Germinal center (tissue), 1 donor: ENCODE results near the gene ASB13.
"Not testable (repeated sequence)": the region's sequence is repeated elsewhere in the genome, so short reads cannot be mapped to it uniquely, and the experiment has no call there.

Experiments
- DNase-seq: peaks from one replicate; pipeline ENCODE4 v3.0.0; 2012; ENCODE audit warnings: mixed read lengths, low spot score

Gene ASB13

GRCh38 chr10:5604961-5605360 is 61.4 kb downstream of the ASB13 start:
- no peak for DNase-seq

GRCh38 chr10:5604236-5604925 is 62.0 kb downstream of the ASB13 start:
- no peak for DNase-seq

GRCh38 chr10:5603848-5604170 is 62.6 kb downstream of the ASB13 start:
- DNase-seq: no peak

GRCh38 chr10:5603091-5603847 is 63.1 kb downstream of the ASB13 start:
- DNase-seq: no peak

GRCh38 chr10:5601826-5602495 is 64.4 kb downstream of the ASB13 start:
- DNase-seq: no peak

GRCh38 chr10:5600908-5601307 is 65.5 kb downstream of the ASB13 start:
- DNase-seq: no peak

- no peak for DNase-seq
Observed at GRCh38 chr10:5599613-5600520, 66.5 kb downstream of the ASB13 start.

- DNase-seq: no peak
Observed at GRCh38 chr10:5598085-5598690, 68.2 kb downstream of the ASB13 start.

- DNase-seq: no peak
Observed at GRCh38 chr10:5596611-5597341, 69.6 kb downstream of the ASB13 start.

- DNase-seq: no peak
Observed at GRCh38 chr10:5595994-5596471, 70.4 kb downstream of the ASB13 start.

GRCh38 chr10:5595591-5595990 is 70.8 kb downstream of the ASB13 start:
- no peak for DNase-seq

GRCh38 chr10:5595095-5595494 is 71.3 kb downstream of the ASB13 start:
- no peak for DNase-seq

- DNase-seq: no peak
Observed at GRCh38 chr10:5594271-5595049, 71.9 kb downstream of the ASB13 start.

- DNase-seq: not testable (repeated sequence)
Observed at GRCh38 chr10:5593347-5593746, 73.0 kb downstream of the ASB13 start.

GRCh38 chr10:5592070-5592469 is 74.3 kb downstream of the ASB13 start:
- DNase-seq: no peak

- no peak for DNase-seq
Observed at GRCh38 chr10:5591336-5591824, 75.0 kb downstream of the ASB13 start.

GRCh38 chr10:5590816-5591215 is 75.6 kb downstream of the ASB13 start:
- no peak for DNase-seq

GRCh38 chr10:5589661-5590511 is 76.5 kb downstream of the ASB13 start:
- DNase-seq: no peak
